ENCODE results near the gene UBE2L5.
A peak's percentile ranks its signal among the peaks of the same experiment; 100 is the strongest.

DNA sequence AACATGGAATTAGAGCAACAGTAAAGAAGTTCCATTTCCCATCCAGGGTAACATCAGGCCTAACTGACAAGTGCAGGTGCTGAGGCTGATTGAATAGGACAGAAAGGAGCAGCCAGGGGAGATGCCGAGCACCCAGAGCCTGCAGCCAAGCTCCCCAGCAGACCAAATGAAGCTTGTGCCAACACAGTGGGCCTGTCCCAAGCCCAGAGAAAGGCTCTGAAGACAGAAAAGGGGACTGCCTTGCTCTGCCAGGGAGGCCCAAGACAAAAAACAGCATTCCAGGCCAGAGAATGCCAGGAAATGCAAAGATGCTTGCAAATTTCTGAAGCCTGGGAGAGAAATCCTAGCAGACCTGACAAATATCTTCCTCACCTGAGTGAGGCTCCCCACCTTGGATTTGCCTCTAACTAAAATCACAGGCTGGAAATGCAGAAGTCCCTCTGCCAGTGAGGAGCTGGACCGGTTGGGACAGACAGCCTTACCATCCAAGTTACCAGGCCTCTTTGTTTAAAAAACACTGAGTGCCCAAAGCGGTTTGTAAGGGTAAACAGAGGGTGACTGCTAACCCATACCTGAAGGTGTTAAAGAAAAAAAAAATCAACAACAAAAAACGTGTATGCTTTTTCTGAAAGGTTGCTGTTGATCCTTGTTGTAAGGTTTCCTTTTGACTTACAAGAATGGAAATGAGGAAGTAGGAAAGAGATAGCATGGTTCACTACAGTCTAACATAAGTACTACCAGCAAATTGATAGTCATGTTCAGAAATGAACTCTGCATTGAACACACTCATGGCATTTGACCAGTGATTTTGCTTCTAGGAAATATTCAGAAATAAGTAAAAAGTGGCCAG lies 55.3 kb downstream of the UBE2L5 start:
- TF ChIP-seq JUN (IDR thresholded peaks at IDR 0.05; ENCODE audit: low read depth, low read length): no peak
- no peak for TF ChIP-seq CEBPB (IDR thresholded peaks at IDR 0.05; ENCODE audit: low read depth, low read length)
- peak; percentile 40; the same call in 1 of the 2 replicates for TF ChIP-seq YY1 (IDR thresholded peaks at IDR 0.05; ENCODE audit: low read depth, low read length)
- TF ChIP-seq TEAD4 (IDR thresholded peaks at IDR 0.05; ENCODE audit: low read depth, low read length): peak; percentile 74; the same call in 1 of the 2 replicates
- TF ChIP-seq, protein P1, sequence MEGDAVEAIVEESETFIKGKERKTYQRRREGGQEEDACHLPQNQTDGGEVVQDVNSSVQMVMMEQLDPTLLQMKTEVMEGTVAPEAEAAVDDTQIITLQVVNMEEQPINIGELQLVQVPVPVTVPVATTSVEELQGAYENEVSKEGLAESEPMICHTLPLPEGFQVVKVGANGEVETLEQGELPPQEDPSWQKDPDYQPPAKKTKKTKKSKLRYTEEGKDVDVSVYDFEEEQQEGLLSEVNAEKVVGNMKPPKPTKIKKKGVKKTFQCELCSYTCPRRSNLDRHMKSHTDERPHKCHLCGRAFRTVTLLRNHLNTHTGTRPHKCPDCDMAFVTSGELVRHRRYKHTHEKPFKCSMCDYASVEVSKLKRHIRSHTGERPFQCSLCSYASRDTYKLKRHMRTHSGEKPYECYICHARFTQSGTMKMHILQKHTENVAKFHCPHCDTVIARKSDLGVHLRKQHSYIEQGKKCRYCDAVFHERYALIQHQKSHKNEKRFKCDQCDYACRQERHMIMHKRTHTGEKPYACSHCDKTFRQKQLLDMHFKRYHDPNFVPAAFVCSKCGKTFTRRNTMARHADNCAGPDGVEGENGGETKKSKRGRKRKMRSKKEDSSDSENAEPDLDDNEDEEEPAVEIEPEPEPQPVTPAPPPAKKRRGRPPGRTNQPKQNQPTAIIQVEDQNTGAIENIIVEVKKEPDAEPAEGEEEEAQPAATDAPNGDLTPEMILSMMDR (IDR thresholded peaks at IDR 0.05; ENCODE audit: control extremely low read depth in 1 of 3, insufficient read depth in 1 of 3, low read depth in 1 of 3, low read length in 3 of 3): no peak
- TF ChIP-seq SUZ12 (IDR thresholded peaks at IDR 0.05; ENCODE audit: low read length): no peak
- TF ChIP-seq SAP30 (IDR thresholded peaks at IDR 0.05; ENCODE audit: insufficient read depth, insufficient replicate concordance, low read length): no peak
- TF ChIP-seq TBP (IDR thresholded peaks at IDR 0.05; ENCODE audit: low read depth, low read length): no peak
- no peak for TF ChIP-seq EZH2 (IDR thresholded peaks at IDR 0.05; ENCODE audit: low read depth, low read length, severe bottlenecking)
- peak; percentile 44; the same call in 1 of the 2 replicates for TF ChIP-seq TAF1 (IDR thresholded peaks at IDR 0.05; ENCODE audit: low read depth, low read length)
- TF ChIP-seq HDAC6 (IDR thresholded peaks at IDR 0.05; ENCODE audit: low read depth, low read length): no peak
- TF ChIP-seq EP300 (IDR thresholded peaks at IDR 0.05; ENCODE audit: borderline replicate concordance in 1 of 2, low read depth in 2 of 2, low read length in 2 of 2): no peak
- peak; percentile 60; the same call in 1 of the 2 replicates for TF ChIP-seq RBBP5 (IDR thresholded peaks at IDR 0.05; ENCODE audit: borderline replicate concordance, low read depth, low read length)

All from H1 (cell line).